ENCODE measurements around the gene MYRFL. TPM values are rescaled to one million over a fixed set of nuclear protein-coding genes. Genes with fewer than 3 reads are reported as not detected.

MYRFL gene
- total RNA-seq, 6 donors from 2014 or later, result 0.10 to 1.8 (median 0.20) TPM; not detected in 3

- DNase-seq (no peak), ATAC-seq (ENCODE audit: low FRiP score in 2 of 2) (no peak)
- H3K36me3 ChIP-seq, result no peaks in the 10 kb centered on the region
- no peaks in the 10 kb centered on the region for H3K4me1 ChIP-seq
- no peaks in the 10 kb centered on the region for H3K9me3 ChIP-seq
- no peaks in the 10 kb centered on the region for H3K27me3 ChIP-seq
- TF ChIP-seq POLR2A (IDR thresholded peaks at IDR 0.05) (no peak), EP300 (IDR thresholded peaks at IDR 0.05) (no peak), POLR2AphosphoS5 (IDR thresholded peaks at IDR 0.05) (no peak), CTCF (IDR thresholded peaks at IDR 0.05) (no peak)
- H3K4me3 ChIP-seq, result no peak overlapping the region
- H3K27ac ChIP-seq, result no peak overlapping the region
- 56 to 81% methylated on average over 4 of the region's 4 CpGs for WGBS, 2 donors
Observed at GRCh38 chr12:69921831-69922230, 96.8 kb downstream of the MYRFL start.

GRCh38 chr12:69922999-69923398, 98.0 kb downstream of the MYRFL start:
- ATAC-seq (ENCODE audit: low FRiP score in 2 of 2) (no peak), DNase-seq (no peak)
- H3K9me3 ChIP-seq, result no peaks in the 10 kb centered on the region
- TF ChIP-seq CTCF (IDR thresholded peaks at IDR 0.05), result no peak
- no peak for TF ChIP-seq POLR2AphosphoS5 (IDR thresholded peaks at IDR 0.05)
- no peak for TF ChIP-seq EP300 (IDR thresholded peaks at IDR 0.05)
- no peak for TF ChIP-seq POLR2A (IDR thresholded peaks at IDR 0.05)
- no peak overlapping the region for H3K4me3 ChIP-seq
- no peaks in the 10 kb centered on the region for H3K4me1 ChIP-seq
- H3K27ac ChIP-seq, result no peak overlapping the region
- H3K36me3 ChIP-seq, result no peaks in the 10 kb centered on the region
- no peaks in the 10 kb centered on the region for H3K27me3 ChIP-seq

DNA sequence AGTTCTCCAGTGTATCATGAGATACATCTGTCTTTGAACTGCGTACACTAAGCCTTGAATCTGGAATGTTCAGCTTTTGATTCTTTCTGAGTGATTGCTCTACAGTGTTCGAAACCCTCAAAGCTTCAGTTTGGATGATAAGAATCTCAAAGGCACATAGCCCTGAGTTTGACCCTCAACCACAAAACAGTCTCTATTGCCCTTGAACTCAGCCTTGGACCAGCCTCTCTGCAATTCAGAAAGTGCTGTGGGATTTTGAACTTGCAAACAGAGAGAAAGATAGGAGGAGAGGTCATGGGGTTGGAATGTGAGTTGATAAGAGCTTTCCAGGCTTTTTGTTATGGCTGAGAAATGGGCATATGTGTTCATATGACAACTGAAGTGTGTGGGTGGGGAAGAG, 100.3 kb downstream of the MYRFL start:
- Histone ChIP-seq H3K9me3 (no peaks in the 10 kb centered on the region), H3K27me3 (no peaks in the 10 kb centered on the region), H3K4me3 (no peak overlapping the region), H3K4me1 (no peaks in the 10 kb centered on the region), H3K27ac (no peak overlapping the region), H3K36me3 (no peaks in the 10 kb centered on the region)
- 48 to 69% methylated on average over 2 of the region's 2 CpGs for WGBS, 2 donors
- ATAC-seq (ENCODE audit: low FRiP score in 2 of 2) (peak in 1 of 2 donors; percentile 41), DNase-seq (no peak)
- TF ChIP-seq POLR2AphosphoS5 (IDR thresholded peaks at IDR 0.05) (no peak), POLR2A (IDR thresholded peaks at IDR 0.05) (no peak), CTCF (IDR thresholded peaks at IDR 0.05) (no peak), EP300 (IDR thresholded peaks at IDR 0.05) (no peak)

GRCh38 chr12:69927164-69927563, 102.1 kb downstream of the MYRFL start:
- DNase-seq (no peak), ATAC-seq (ENCODE audit: low FRiP score in 2 of 2) (no peak)
- WGBS, 2 donors, result 61 to 91% methylated on average over 4 of the region's 4 CpGs
- TF ChIP-seq CTCF (IDR thresholded peaks at IDR 0.05) (no peak), POLR2AphosphoS5 (IDR thresholded peaks at IDR 0.05) (no peak), EP300 (IDR thresholded peaks at IDR 0.05) (no peak), POLR2A (IDR thresholded peaks at IDR 0.05) (no peak)
- no peaks in the 10 kb centered on the region for H3K36me3 ChIP-seq
- H3K27me3 ChIP-seq, result no peaks in the 10 kb centered on the region
- no peaks in the 10 kb centered on the region for H3K4me1 ChIP-seq
- H3K4me3 ChIP-seq, result no peak overlapping the region
- no peaks in the 10 kb centered on the region for H3K9me3 ChIP-seq
- H3K27ac ChIP-seq, result no peak overlapping the region

DNA sequence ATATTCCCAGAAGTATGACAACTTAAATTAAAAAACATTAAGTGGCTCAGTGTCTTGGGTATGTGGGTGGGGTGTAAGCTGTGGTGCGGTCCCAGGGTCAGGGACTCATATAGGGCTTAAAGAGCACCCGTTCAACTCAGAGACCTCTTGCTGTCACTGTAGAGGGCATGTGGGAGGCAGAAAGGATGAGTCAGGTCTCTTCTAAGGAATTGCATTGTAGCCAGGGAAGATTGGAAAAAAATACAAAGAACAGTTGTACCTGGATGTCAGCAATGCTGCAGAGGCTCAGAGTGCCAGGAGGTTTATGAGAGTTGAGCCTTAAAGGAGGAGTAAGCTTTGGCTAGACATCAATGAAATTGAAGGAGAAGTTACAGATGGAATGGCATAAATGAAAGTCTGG, 104.1 kb downstream of the MYRFL start:
- H3K4me1 ChIP-seq, result no peaks in the 10 kb centered on the region
- no peaks in the 10 kb centered on the region for H3K36me3 ChIP-seq
- no peak overlapping the region for H3K27ac ChIP-seq
- no peaks in the 10 kb centered on the region for H3K9me3 ChIP-seq
- DNase-seq, result no peak
- WGBS, 2 donors, result 87 to 88% methylated on average over 2 of the region's 2 CpGs
- TF ChIP-seq EP300 (IDR thresholded peaks at IDR 0.05) (no peak), CTCF (IDR thresholded peaks at IDR 0.05) (no peak), POLR2AphosphoS5 (IDR thresholded peaks at IDR 0.05) (no peak), POLR2A (IDR thresholded peaks at IDR 0.05) (no peak)
- no peaks in the 10 kb centered on the region for H3K27me3 ChIP-seq
- ATAC-seq (ENCODE audit: low FRiP score in 2 of 2), result no peak
- H3K4me3 ChIP-seq, result no peak overlapping the region

Measured in upper lobe of left lung (tissue), 6 donors.